NCI-H128 (cell line): ENCODE measurements around the gene ARAP2.

ENCODE experiments used
- DNase-seq: peaks from one replicate; lab custom pipeline; 2025; ENCODE audit not compliant: unreplicated experiment; lab: John Stamatoyannopoulos, UW

The ARAP2 gene

DNA sequence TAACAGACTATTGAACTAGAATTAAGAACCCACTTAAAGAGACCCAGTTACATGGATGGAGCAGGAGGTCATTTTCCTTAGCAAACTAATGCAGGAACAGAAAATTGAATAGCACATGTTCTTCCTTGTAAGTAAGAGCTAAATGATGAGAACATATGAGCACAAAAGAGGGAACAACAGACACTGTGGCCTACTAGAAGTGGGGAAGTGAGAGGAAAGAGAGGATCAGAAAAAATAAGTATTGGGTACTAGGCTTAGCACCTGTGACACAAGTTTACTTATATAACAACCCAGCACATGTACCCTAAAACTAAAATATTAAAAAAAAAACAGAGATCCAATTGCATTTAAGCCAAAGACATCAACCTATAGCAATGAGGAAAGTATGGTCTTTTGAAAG, 26.2 kb downstream of the ARAP2 start:
- no peak for DNase-seq

DNA sequence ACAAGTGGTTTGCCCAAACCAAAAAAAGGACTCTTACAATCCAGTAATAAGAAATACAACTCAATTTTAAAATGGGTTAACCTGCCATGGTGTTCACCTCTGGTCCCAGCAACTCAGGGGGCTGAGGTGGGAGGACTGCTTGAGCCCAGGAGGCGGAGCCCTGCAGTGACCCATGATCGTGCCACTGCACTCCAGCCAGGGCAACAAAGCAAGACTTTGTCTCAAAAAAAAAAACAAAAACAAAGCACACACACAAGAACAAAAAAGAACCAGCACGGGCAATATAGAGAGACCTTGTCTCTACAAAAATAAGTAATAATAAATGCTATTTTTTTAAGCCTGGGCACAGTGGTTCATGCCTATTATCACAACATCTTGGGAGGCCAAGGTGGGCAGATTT, 28.7 kb downstream of the ARAP2 start:
- no peak for DNase-seq

DNA sequence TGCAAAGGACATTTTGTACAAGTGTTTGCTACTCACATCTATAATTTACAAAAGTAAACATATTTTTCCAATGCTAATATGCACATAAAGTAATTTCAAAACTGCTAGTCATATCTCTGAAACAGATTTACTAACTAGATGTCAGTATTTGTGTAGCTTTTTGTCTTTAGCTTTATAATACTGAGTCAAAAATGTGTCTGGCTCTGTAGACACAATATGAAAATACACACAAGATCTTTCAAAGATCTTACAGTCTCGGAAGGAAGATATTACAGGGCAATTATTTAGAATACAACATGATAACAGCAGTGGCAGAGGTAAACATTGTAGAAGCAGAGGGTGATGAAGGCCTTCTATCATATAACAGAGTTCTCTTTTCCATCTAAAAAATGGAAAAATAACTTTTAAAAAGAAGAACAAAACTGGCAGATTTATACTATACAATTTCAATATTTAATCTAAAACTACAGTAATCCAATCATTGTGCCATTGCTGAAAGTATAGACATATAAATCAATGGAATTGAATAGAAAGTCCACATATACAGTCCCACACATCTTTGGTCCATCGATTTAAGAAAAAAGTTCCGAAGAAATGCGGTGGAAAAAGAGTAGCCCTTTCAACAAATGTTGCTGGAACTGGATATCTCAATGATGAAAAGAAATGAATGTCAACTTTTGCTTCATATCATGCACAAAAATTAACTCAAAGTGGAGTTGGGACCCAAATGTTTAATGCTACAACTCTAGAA, 29.4 kb downstream of the ARAP2 start:
- DNase-seq = no peak

DNA sequence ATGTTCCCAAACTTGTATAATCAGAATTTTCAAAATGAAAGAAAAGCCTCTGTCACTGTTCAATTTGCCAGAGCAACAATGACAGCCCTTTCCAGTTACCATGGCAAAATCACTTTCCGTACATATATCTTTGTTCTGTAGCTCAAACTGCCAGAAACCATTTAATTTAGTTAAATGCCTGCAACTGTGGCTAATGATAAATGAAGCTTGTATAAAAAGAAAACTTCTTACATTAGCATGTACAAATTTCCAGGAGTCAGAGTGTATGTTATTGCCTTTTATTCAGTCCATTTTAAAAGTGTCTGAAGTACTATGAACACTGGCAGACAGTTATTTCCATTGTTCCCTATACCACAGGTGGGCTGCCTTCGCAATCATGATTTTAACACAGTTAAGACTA, 30.3 kb downstream of the ARAP2 start:
- DNase-seq = no peak

DNA sequence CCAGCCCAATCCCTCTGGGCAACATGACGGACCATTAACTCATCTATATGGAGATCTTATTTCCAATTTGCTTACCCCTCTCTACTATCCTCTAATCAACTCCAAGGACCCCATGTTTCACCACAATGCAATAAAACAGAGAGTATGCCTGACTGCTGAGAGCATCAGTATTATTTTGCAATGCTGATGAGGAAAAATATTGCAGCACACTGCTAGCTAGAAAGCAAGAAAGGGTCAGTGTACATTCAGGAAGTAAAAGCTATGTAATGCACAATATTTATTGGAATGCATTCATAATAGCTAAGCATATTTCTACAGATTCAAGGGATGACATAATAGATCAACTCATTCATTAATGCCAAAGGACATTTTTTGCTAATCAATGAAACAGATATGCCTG, 33.2 kb downstream of the ARAP2 start:
- no peak for DNase-seq

DNA sequence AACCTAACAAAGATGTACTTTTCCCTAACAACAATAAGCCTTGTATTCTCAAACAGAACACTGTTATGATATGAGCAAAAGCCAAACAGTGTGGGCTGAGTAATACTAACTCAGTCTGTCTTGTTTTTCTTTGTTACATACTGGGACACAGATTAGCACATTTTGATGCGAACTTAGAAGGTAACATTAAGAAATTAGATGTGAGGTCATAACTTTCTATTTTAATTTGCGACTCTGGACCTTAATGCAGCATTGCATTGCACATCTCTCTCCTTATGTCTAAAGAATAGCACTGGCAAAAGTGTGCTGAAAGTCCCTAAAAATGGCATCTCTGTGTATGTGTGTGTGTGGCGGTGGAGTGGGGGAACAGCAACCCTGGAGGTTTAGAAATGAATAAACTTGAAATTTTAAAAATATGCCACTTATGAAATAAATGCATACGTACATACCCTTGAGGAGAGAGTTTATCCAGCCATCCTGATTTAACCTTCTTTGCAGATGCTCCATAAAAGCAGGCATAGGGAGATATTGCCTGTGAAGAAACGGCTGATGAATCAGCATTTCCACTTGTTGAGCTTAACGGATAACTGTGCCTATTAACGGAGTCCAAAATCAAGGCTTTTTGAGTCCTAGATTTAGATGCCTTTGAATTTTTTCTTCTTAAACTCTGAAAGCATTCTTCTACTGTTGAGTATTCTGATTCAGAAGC, 34.2 kb downstream of the ARAP2 start:
- no peak for DNase-seq

DNA sequence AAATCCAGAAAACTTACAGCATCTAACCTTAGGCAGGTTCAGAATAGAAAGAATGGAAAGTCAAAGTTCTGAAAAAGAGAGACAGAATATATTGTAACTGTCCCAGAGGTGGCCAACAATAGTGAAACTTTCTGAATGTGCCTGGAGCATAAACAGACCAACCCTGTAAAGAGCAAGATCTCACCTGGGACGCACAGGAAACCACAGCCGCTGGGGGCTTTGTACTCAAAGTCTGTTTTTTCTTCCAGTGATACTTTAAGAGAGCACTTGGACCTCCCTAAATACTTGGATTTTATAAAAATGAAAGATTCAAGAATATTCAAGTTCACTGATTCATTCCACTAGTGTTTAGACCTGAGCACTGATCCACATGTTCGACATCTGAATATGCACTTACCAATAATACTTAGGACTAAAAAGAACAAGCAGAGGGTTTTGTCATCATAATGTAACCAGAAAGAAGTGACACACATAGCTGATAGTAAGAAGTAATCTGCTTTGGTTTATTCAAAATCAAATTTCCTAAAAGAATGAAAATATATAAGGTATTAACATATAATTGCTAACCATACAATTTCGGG, 35.3 kb downstream of the ARAP2 start:
- no peak for DNase-seq

DNA sequence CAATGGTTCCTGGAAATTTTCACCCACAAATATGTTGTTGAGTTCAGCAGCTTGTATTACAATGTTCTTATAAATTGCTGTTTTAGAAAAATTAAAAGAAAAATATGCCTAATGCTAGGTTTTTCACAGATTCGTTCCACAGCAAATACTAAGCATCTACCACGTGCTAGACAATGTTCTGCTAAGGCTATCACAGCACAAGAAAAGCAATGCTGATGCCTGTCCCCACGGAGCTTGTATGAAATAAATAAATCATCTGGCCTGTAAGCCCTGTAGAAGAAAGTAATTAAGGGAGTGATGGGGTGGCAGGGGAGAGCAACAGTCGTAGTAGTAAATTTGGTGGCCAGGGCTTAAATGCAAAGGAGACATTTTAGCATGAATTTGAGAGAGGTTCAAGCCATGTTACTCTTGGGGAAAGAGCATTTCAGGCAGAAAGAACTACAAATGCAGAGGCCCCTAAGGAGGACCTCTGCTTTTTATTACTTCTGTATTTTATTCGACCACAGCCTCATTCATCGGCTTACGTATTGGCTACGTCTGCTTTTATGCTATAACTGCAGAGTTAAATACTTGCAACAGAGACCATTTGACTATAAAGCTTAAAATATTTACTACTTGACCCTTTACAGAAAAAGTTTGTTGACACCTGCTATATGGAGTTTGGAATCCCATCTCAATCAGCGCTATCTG, 36.3 kb downstream of the ARAP2 start:
- DNase-seq = no peak

DNA sequence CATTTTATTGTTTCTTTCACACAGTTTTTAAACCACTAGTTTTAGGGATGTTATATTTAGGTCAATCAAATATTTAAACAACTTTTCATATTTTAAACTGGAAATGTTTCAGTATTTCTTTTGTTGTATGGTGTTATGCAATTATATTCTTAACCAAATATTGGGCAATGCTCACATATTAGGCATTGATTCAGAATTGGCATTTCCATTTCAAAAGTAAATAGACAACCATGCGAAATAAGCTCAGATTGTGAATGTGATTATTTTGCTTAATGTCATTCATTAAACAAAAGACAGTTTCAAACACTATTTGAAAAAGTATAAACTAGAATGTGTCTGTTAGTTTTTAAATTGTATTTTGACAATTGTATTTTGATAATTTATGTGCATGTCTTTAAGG, 36.9 kb downstream of the ARAP2 start:
- no peak for DNase-seq

DNA sequence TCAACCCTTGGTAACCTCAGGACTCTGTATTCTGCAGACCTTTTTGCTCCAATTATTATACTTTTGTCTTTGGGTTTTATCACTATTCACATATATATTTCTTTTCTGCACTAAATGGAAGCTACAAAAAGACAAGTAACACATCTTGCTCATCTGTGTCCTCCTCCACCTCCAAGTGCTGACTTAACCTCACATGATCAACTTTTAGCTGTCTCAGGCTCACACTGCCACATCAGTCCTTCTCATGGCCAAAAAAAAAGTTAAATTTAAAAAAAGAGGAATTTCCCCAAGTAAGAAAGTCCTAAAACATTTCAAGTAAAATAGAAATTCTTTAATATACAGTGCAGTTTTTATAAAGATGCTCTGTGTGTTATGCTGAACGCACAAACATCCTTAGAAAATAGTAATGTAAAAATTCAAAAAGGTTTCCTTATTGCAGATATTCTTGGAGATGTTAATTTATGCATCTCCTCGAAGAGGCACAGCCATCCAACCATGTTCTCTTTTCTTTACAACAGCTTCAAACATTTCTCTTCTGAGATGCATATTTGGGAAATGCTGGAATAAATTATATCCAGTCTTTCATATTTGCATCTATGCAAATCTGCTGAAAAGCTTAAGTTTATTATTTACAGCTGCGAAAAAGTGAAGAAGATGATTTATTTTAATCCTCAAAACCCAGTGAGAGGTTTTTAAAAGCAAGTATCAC, 37.6 kb downstream of the ARAP2 start:
- DNase-seq = no peak

DNA sequence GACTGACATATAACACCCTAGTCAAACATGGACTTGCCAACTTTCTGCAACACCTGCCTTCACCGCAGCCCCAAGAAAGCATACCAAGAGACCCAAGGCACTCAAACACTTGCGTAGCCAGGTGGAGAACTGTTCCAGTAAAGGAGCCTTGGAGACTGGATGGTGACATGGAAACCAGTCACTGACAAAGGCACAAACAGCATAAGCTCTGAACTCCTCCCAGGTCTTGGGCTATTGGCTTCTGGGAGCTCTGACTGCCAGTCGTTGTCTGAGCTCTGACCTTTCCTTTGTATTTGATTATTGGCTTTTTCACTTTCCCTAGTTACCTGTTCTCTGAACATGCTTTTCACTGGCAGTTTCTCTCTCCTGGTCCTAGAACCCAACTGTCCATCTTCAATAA, 38.3 kb downstream of the ARAP2 start:
- DNase-seq = no peak

DNA sequence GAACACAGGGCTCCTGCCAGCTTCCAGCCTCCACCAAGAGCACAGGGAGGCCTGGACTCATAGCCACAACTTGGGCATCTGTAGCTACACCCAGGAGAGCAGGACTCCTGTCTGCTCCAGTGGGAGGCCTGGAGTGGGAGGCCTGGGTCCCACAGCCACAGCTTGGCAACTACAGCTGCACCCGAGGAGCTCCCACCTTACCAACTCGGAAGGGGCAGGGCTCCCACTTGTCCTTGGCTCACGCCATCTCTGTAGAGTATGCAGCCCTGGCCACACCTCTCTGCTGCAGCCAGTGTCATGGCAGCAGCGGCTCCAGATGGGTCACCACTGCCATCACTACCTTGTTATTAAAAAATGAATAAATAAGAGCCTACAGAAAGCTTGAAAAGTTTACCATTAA, 45.5 kb downstream of the ARAP2 start:
- DNase-seq = no peak

DNA sequence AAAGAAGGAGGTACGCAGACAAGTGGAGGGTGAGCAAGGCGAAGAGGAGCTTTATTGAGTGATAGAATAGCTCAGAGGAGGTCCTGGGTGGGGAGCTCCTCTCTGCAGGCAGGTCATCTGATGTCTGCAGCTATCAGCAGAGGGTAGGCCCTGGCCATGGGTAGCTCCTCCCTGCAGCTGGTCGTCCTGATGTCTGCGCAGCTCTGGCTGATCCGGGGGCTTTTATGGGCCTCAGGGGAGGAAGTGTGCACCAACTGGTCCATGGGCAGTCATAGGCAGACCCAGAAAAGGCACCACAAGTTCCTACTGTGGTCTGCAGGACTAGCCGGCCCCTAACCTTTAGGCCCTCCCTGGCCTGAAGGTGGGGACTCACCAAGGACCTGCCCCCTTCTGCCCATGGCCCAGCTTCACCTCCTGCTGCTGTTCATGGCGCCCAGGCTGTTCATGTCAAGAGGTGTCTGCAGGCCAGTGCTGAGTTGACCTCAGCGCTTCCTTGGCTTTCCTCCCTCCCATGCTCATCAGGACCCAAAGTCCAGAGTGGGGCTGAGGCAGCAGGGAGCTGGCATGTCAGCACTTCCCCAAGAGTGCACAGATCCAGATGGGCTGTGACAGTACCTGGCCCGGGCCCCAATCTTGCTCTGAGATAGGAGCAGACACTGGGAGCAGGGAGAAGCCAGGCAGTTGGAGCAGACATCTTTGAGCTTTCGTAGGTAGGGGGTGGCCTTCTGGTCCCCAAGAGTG, 46.1 kb downstream of the ARAP2 start:
- DNase-seq = no peak

DNA sequence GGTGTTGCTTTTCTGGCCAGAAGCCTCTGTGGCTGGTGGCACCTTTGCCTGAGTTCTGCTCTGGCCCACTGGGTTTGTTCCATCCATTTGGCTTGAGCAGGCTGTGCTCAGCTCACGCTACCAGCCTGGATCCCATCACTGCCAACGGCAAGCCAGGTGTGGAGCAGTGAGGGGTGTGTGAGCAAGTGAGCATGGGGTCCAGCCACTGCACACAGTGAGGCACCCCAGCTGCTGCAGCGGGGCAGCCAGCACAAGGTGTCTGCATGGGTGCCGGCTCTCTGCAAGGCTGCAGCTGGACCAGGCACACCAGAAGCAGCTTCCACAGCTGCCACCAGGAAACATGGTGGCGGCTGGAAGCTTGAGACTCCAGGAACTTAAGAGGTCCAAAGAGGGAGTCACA, 46.8 kb downstream of the ARAP2 start:
- no peak for DNase-seq

DNA sequence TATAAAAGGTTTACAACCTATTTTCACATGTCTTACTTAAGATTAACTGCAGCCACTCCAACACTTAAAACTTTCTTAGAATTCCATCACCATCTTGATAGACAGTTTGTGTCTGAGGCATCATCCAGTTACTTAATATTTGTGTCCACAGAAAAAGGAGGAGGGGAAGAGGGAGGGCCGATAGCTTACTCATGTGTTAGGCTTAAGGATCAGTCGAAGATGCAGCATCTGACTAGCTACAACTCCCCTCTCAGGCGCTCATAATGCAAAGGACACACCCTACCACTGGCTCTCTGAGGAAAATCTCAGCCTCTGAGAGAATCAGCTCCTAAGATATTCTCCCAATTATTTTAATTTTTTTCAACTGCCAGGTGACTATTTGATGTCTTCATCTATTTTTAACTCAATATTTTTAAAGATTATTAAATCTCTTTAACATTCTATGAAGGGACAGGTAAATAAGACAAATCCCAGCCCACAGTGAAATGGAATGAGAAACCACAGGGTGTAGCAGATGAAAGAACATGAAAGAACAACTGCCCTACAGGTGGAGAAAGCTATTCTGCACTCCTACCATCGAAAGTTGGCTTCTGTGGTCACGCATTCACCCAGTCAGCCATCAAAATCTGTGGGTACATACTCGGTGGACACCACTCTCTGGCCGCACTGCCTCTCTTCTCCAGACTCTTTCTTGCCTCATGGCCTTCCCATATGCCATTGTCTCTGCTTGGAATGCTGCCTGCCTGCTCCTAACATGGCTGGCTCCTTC, 48.0 kb downstream of the ARAP2 start:
- no peak for DNase-seq

DNA sequence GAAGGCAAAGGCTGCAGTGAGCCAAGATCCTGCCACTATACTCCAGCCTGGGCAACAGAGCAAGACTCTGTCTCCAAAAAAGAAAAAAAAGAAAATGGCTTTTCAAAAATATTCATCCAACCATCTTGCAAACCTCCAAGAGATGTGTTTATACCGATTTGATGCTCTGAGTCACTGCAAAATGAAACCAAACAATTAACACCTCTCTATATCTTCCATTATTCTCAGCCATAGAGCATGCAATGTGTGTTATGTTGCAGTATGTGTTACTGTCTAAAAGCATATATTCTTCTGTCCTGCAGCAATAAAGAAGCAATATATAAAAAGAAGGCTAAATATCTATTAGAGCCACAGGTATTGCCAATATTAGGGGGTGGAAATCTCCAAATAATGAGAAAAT, 51.4 kb downstream of the ARAP2 start:
- DNase-seq = no peak

DNA sequence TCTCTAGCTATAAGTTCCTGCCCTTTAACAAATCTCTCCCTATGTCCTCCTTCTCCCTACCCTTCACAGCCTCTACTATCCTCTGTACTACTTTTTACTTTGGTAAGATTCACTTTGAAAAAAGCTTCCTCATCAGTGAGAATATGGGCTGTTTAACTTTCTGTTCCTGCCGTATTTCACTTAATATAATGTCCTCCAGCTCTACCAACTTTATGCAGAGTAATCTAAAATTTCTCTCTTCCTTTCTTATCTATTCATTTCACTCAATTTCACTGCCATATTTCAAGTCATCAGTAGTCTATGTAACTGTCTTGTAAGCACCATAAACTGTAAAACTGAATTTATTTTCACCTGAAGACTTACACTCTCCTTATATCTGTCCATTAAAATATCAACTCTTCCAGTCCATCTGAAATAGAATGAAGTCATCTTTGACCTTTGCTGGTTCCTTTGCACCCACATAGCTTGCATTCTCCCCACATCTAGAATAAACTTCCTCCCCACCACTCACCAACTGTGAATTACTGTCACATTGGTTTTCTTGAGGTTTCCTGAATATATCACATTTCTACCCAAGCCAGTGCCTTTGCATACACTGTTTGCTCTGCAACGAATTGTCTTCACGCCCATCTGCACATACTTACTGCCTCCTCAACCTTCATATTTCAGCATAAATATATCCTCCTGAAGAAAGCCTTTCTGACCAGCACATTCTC, 54.6 kb downstream of the ARAP2 start:
- no peak for DNase-seq

DNA sequence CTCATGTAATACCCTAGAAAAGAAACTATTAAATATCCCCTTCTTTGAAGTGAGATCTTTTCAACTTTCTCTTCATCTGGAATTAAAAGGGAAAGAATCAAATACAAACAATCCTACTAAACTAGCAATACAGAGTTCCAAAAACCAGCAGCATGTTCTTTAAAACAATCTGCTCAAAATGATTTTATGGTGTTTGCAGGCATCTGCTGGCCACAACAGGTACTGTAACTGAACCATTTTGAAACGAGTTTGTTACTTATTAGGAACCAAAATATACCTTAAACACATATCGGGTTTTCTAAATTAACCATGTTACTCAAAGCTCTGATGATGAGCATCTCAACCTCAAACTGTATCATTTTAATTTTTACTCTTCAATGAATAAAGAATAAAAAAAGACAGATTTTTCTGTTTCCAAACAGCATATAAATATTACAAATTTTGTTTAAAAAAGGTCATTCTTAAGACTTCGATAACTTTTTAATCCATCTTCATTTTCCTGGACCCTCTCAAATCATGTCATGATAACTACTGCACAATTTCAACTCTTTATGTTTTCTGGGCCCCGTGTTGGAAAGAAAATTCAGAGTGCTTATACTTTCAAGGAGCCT, 56.5 kb downstream of the ARAP2 start:
- no peak for DNase-seq
